AG10803 (cell line): ENCODE data around the gene MEAF6.
"Not testable (repeated sequence)": the region's sequence is repeated elsewhere in the genome, so short reads cannot be mapped to it uniquely, and the experiment has no call there.

Experiments
- DNase-seq: peaks from one replicate; pipeline ENCODE4 v3.0.0; 2010; ENCODE audit warnings: low read depth
- H3K4me3 ChIP-seq: 2 replicates; pipeline ENCODE4 v1.5.1; 2011; ENCODE audit warnings: mild to moderate bottlenecking, low read length, control low read depth
- CTCF ChIP-seq: conservative IDR thresholded peaks from 2 replicates; pipeline ENCODE4 v1.5.1; 2011; ENCODE audit warnings: mild to moderate bottlenecking, low read length, control low read depth, inconsistent platforms

Gene MEAF6

GRCh38 chr1:37517569-37517968, 3.0 kb upstream of the MEAF6 start:
- no peak overlapping the region for H3K4me3 ChIP-seq
- DNase-seq: no peak
- TF ChIP-seq CTCF: no peak

- H3K4me3 ChIP-seq: peak overlapping the region; percentile 67
- DNase-seq: no peak
- TF ChIP-seq CTCF: no peak
These were observed 844 bp upstream of the MEAF6 start for GRCh38 chr1:37515185-37516034.

- TF ChIP-seq CTCF: no peak
- no peak for DNase-seq
- H3K4me3 ChIP-seq: peak overlapping the region; percentile 67
These were observed 694 bp downstream of the MEAF6 start for GRCh38 chr1:37513795-37514349.

- TF ChIP-seq CTCF: peak; percentile 38
- peak; percentile 45 for DNase-seq
- no peak overlapping the region for H3K4me3 ChIP-seq
These were observed 5.4 kb downstream of the MEAF6 start for GRCh38 chr1:37509181-37509580.

GRCh38 chr1:37506740-37507139, 7.8 kb downstream of the MEAF6 start:
- TF ChIP-seq CTCF: no peak
- H3K4me3 ChIP-seq: no peak overlapping the region
- no peak for DNase-seq

GRCh38 chr1:37502791-37503190, 11.8 kb downstream of the MEAF6 start:
- DNase-seq, H3K4me3 ChIP-seq: not testable (repeated sequence)

GRCh38 chr1:37502104-37502503, 12.5 kb downstream of the MEAF6 start:
- no peak overlapping the region for H3K4me3 ChIP-seq
- no peak for DNase-seq
- no peak for TF ChIP-seq CTCF
